HCT116 (cell line): Measurements from ENCODE around the gene OTULINL.

Experiments
- ATF3 ChIP-seq: IDR thresholded peaks from 2 replicates; pipeline ENCODE4 v1.6.1; 2012
- CTCF ChIP-seq, 3 experiments: fragments of 200-600 bp in 1 of 3; sonication (generic) in 1 of 3; IDR thresholded peaks in 2 of 3; conservative IDR thresholded peaks in 1 of 3; 2 replicates each; pipeline ENCODE4 v1.5.1; 2012 to 2017; ENCODE audit warnings: low read depth in 2 of 3, low read length in 2 of 3, antibody characterized with exemption in 1 of 3, borderline replicate concordance in 1 of 3, control low read depth in 1 of 3, mild to moderate bottlenecking in 1 of 3, mixed read lengths in 1 of 3, mixed run types in 1 of 3, moderate library complexity in 1 of 3; ENCODE audit not compliant: insufficient read depth in 1 of 3
- MAX ChIP-seq: IDR thresholded peaks from 2 replicates; pipeline ENCODE4 v1.6.1; 2012
- POLR2AphosphoS5 ChIP-seq: IDR thresholded peaks from 2 replicates; pipeline ENCODE4 v1.6.1; 2011; ENCODE audit warnings: mild to moderate bottlenecking, low read depth, low read length, moderate library complexity

GRCh38 chr5:14577079-14577725 lies 4.4 kb upstream of the OTULINL start:
- TF ChIP-seq POLR2AphosphoS5 (no peak), ATF3 (no peak), MAX (no peak), CTCF (IDR thresholded peaks at IDR 0.05 in 2 of 3, conservative IDR thresholded peaks at IDR 0.05 in 1 of 3; ENCODE audit: borderline replicate concordance in 1 of 3, insufficient read depth in 1 of 3, low read depth in 2 of 3, low read length in 2 of 3) (no peak)
